A549 (cell line): ENCODE data around the gene KLHL3. TPM values are rescaled to one million over a fixed set of nuclear protein-coding genes. Genes with fewer than 3 reads are reported as not detected.

Experiments used
- ATAC-seq, 2 experiments: fragments of 200-7000 bp in 1 of 2; fragments of >200 bp in 1 of 2; cut with Nextera tagmentation in 1 of 2; cut with Tn5 transposase in 1 of 2; 3 replicates each; pipeline versions ENCODE4 v1.8.0 to v1.9.1; 2018 to 2020; ENCODE audit warnings: mild to moderate bottlenecking in 1 of 2, moderate library complexity in 1 of 2
- CTCF ChIA-PET: fragments of 300-600 bp; sonication (Branson Sonifier 250); formaldehyde crosslinking; extraction: SDS; loops from one replicate; lab custom pipeline; 2021; ENCODE audit warnings: antibody characterized with exemption, inconsistent platforms; lab: Yijun Ruan, JAX
- POLR2A ChIA-PET: fragments of 350-600 bp; formaldehyde crosslinking; extraction: SDS; loops from one replicate; lab custom pipeline; 2021; ENCODE audit warnings: antibody characterized with exemption, inconsistent platforms; lab: Yijun Ruan, JAX
- DNase-seq, 2 experiments: peaks; one replicate each; pipeline versions ENCODE4 v3.0.0 to v3.0.0-alpha.2; 2011 to 2016; ENCODE audit warnings: low read depth in 1 of 2, low spot score in 1 of 2
- FAIRE-seq: peaks from 2 replicates; lab custom pipeline; 2011; peaks lifted over from hg19 to GRCh38; lab: Jason Lieb, UNC
- H3K27ac ChIP-seq, 2 experiments: fragments of >200 bp; sonication (Bioruptor Twin); formaldehyde crosslinking; 3 replicates each; pipeline ENCODE4 v1.5.1; 2016 to 2017
- H3K4me1 ChIP-seq: fragments of >200 bp; sonication (Bioruptor Twin); formaldehyde crosslinking; 3 replicates; pipeline ENCODE4 v1.6.1; 2016
- H3K4me2 ChIP-seq: fragments of >200 bp; sonication (Bioruptor Twin); formaldehyde crosslinking; 3 replicates; pipeline ENCODE4 v1.6.1; 2016
- H3K4me3 ChIP-seq: fragments of >200 bp; sonication (Bioruptor Twin); formaldehyde crosslinking; 3 replicates; pipeline ENCODE4 v1.5.1; 2016
- H3K9me3 ChIP-seq: fragments of >200 bp; sonication (Bioruptor Twin); formaldehyde crosslinking; 3 replicates; pipeline ENCODE4 v1.6.1; 2016
- ATOH8 ChIP-seq: fragments of 250-450 bp; sonication (Bioruptor Pico); IDR thresholded peaks from 2 replicates; pipeline ENCODE4 v1.5.0; 2020; ENCODE audit warnings: low read depth, mild to moderate bottlenecking, moderate library complexity
- BHLHE40 ChIP-seq: IDR thresholded peaks from 2 replicates; pipeline ENCODE4 v1.6.1; 2012; ENCODE audit warnings: low read depth, low read length, inconsistent platforms
- EHF ChIP-seq: fragments of 250-450 bp; sonication (Bioruptor Pico); IDR thresholded peaks from 2 replicates; pipeline ENCODE4 v1.5.0; 2020; ENCODE audit warnings: mild to moderate bottlenecking
- EP300 ChIP-seq, 2 experiments: fragments of >200 bp; sonication (Bioruptor Twin); formaldehyde crosslinking; IDR thresholded peaks; 2 replicates in 1 of 2; 3 replicates in 1 of 2; pipeline ENCODE4 v1.6.1; 2016 to 2017
- ESRRA ChIP-seq: fragments of 150-350 bp; IDR thresholded peaks from 2 replicates; pipeline ENCODE4 v1.6.1; 2014; ENCODE audit warnings: mild to moderate bottlenecking, low read length, borderline replicate concordance
- FOXS1 ChIP-seq: fragments of 250-450 bp; sonication (Bioruptor Pico); IDR thresholded peaks from 2 replicates; pipeline ENCODE4 v1.5.0; 2020; ENCODE audit warnings: mild to moderate bottlenecking, moderate library complexity
- JUNB ChIP-seq: fragments of >200 bp; sonication (Bioruptor Twin); formaldehyde crosslinking; IDR thresholded peaks from 2 replicates; pipeline ENCODE4 v1.6.1; 2016
- NPAS2 ChIP-seq: fragments of 250-450 bp; sonication (Bioruptor Pico); IDR thresholded peaks from 2 replicates; pipeline ENCODE4 v1.8.0; 2022; ENCODE audit warnings: mild to moderate bottlenecking, moderate library complexity, borderline replicate concordance
- POLR2A ChIP-seq: IDR thresholded peaks from 2 replicates; pipeline ENCODE4 v1.6.1; 2012; ENCODE audit warnings: mild to moderate bottlenecking, low read length
- RARB ChIP-seq: fragments of 250-450 bp; sonication (Bioruptor Pico); IDR thresholded peaks from 2 replicates; pipeline ENCODE4 v1.8.0; 2021; ENCODE audit warnings: mild to moderate bottlenecking, moderate library complexity
- RNF2 ChIP-seq: fragments of 200-600 bp; sonication (generic); IDR thresholded peaks from 2 replicates; pipeline ENCODE4 v1.6.1; 2016; ENCODE audit warnings: low read depth, mild to moderate bottlenecking, antibody characterized with exemption, moderate library complexity, borderline replicate concordance
- SMC3 ChIP-seq: fragments of >200 bp; sonication (Bioruptor Twin); formaldehyde crosslinking; IDR thresholded peaks from 3 replicates; pipeline ENCODE4 v1.6.1; 2018; ENCODE audit warnings: inconsistent platforms
- TFCP2L1 ChIP-seq: fragments of 250-450 bp; sonication (Bioruptor Pico); IDR thresholded peaks from 2 replicates; pipeline ENCODE4 v1.5.0; 2021; ENCODE audit warnings: mild to moderate bottlenecking
- ZNF302 ChIP-seq: fragments of 250-450 bp; sonication (Bioruptor Pico); IDR thresholded peaks from 2 replicates; pipeline ENCODE4 v1.9.0; 2021; ENCODE audit warnings: inconsistent platforms, mild to moderate bottlenecking, moderate library complexity
- WGBS: methylation state at CpG from one replicate; pipeline ENCODE4 v1.1.6; 2017; ENCODE audit errors: missing lambda C conversion rate; 5-methylcytosine and 5-hydroxymethylcytosine counted together
- polyA plus RNA-seq, 4 experiments: library from polyadenylated mRNA; depleted of rRNA in 3 of 4; stranded (reverse); fragments of >200 nt; fragmentation: RNase III in 1 of 4; extraction: RNeasy Plus Mini Kit Qiagen cat#74134 plus additional on column Dnase treatment in 1 of 4; gene quantifications; 2 replicates in 3 of 4; 3 replicates in 1 of 4; pipeline ENCODE4 v1.2.3, GENCODE V29; 2011 to 2017
- small RNA-seq, 6 experiments: library from RNA; depleted of rRNA; stranded (forward); fragments of <200 nt; gene quantifications; one replicate each; pipeline ENCODE3, GENCODE V24; 2012
- TF ChIP-seq, protein P1 (sequence below): fragments of 250-450 bp; sonication (Bioruptor Pico); IDR thresholded peaks from 2 replicates; pipeline ENCODE4 v1.5.0; 2021; ENCODE audit warnings: mild to moderate bottlenecking, moderate library complexity, borderline replicate concordance

KLHL3 gene
- polyA plus RNA-seq, 2 of the 4 experiments (the other 2 are of a cell fraction) = 0.35 to 1.1 TPM

DNA sequence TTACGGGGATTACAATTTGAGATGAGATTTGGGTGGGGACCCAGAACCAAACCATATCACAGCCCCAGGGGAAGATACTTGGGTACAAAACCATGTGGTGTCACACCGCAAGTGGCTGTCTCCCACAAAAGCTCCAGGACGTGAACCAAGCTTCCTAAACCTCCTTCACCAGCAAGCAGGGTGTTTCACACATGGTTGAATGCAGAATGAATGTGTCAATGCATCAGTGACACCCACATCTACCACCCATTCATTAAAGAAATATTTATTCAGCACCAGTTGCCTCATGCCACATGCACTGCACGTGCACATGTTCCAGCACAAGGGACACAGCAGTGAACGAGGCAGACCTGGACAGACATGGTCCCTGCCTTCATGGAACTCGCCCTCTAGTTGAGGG, 165.8 kb downstream of the KLHL3 start:
- Histone ChIP-seq H3K4me2 (no peak overlapping the region), H3K27ac (no peak overlapping the region), H3K4me3 (no peak overlapping the region), H3K9me3 (no peaks in the 10 kb centered on the region), H3K4me1 (no peaks in the 10 kb centered on the region)
- DNase-seq (no peak), ATAC-seq (no peak), FAIRE-seq (no peak)
- ChIA-PET POLR2A (no interaction called here), CTCF (interaction anchor here (0.6 to 1.3 kb wide), 3 partner anchors 9 to 498 kb away, joined by 3 read pairs; no protein-coding TSS in a partner anchor)
- 35% methylated on average over 6 of the region's 6 CpGs for WGBS
- no peak for TF ChIP-seq RNF2
- TF ChIP-seq RARB (CRISPR knock-in tag) = no peak
- no peak for TF ChIP-seq EHF (CRISPR knock-in tag)
- TF ChIP-seq POLR2A = no peak
- no peak for TF ChIP-seq FOXS1 (CRISPR knock-in tag)
- no peak for TF ChIP-seq NPAS2 (CRISPR knock-in tag)
- no peak for TF ChIP-seq ESRRA
- no peak for TF ChIP-seq ATOH8 (CRISPR knock-in tag)
- no peak for TF ChIP-seq BHLHE40
- TF ChIP-seq, protein P1, sequence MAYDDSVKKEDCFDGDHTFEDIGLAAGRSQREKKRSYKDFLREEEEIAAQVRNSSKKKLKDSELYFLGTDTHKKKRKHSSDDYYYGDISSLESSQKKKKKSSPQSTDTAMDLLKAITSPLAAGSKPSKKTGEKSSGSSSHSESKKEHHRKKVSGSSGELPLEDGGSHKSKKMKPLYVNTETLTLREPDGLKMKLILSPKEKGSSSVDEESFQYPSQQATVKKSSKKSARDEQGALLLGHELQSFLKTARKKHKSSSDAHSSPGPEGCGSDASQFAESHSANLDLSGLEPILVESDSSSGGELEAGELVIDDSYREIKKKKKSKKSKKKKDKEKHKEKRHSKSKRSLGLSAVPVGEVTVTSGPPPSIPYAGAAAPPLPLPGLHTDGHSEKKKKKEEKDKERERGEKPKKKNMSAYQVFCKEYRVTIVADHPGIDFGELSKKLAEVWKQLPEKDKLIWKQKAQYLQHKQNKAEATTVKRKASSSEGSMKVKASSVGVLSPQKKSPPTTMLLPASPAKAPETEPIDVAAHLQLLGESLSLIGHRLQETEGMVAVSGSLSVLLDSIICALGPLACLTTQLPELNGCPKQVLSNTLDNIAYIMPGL (CRISPR knock-in tag) = no peak
- no peak for TF ChIP-seq JUNB
- no peak for TF ChIP-seq EP300 (IDR thresholded peaks at IDR 0.05)
- no peak for TF ChIP-seq ZNF302
- TF ChIP-seq SMC3 = no peak
- no peak for TF ChIP-seq TFCP2L1 (CRISPR knock-in tag)

Small RNA genes within 50 kb of the gene (small RNA-seq; reads per million reads assigned to genes)
- 0.16 to 13.5 (median 8.9) reads per million in 6 experiments for gene MIR874

Other genes with a start within 250 kb of the KLHL3 start
- 33.8 and 40.8 TPM in 2 replicates for gene SPOCK1, start 236.8 kb downstream of the KLHL3 start, polyA plus RNA-seq (2011; rRNA removed)
- 19.2 to 32.5 TPM (median 28.9 TPM) in 3 replicates for gene SPOCK1, start 236.8 kb downstream of the KLHL3 start, polyA plus RNA-seq (2017; fragmentation: RNase III; extraction: RNeasy Plus Mini Kit Qiagen cat#74134 plus additional on column Dnase treatment)
- gene HNRNPA0, start 18.3 kb upstream of the KLHL3 start, polyA plus RNA-seq (2011; rRNA removed) = 13.6 and 17.0 TPM in 2 replicates
- 47.9 to 51.2 TPM (median 49.4 TPM) in 3 replicates for gene HNRNPA0, start 18.3 kb upstream of the KLHL3 start, polyA plus RNA-seq (2017; fragmentation: RNase III; extraction: RNeasy Plus Mini Kit Qiagen cat#74134 plus additional on column Dnase treatment)
- 0.08 and 0.13 TPM in 2 replicates for gene MYOT, start 131.8 kb upstream of the KLHL3 start, polyA plus RNA-seq (2011; rRNA removed)
- gene MYOT, start 131.8 kb upstream of the KLHL3 start, polyA plus RNA-seq (2017; fragmentation: RNase III; extraction: RNeasy Plus Mini Kit Qiagen cat#74134 plus additional on column Dnase treatment) = not detected in 3 replicates
- gene PKD2L2, start 153.4 kb upstream of the KLHL3 start, polyA plus RNA-seq (2011; rRNA removed) = 0.05 TPM in 1 of 2 replicates, not detected in the other
- 0.04 TPM in 1 of 3 replicates, not detected in the others for gene PKD2L2, start 153.4 kb upstream of the KLHL3 start, polyA plus RNA-seq (2017; fragmentation: RNase III; extraction: RNeasy Plus Mini Kit Qiagen cat#74134 plus additional on column Dnase treatment)